HepG2 (cell line): ENCODE measurements around the gene ZNF526. TPM values are rescaled to one million over a fixed set of nuclear protein-coding genes. Genes with fewer than 3 reads are reported as not detected.
A peak's percentile ranks its signal among the peaks of the same experiment; 100 is the strongest.

Experiments
- CCAR2 ChIP-seq: fragments of 200-400 bp; formaldehyde crosslinking; optimal IDR thresholded peaks from 2 replicates; pipeline ENCODE3; 2018; ENCODE audit warnings: low read depth, mild to moderate bottlenecking, low read length, moderate library complexity
- ELF3 ChIP-seq: IDR thresholded peaks from 2 replicates; pipeline ENCODE4 v1.6.1; 2016; ENCODE audit warnings: missing genetic modification reagents, missing compliant biosample characterization
- JUNB ChIP-seq: sonication (generic); formaldehyde crosslinking; IDR thresholded peaks from 2 replicates; pipeline ENCODE4 v1.8.0; 2022; ENCODE audit warnings: missing genetic modification reagents, mild to moderate bottlenecking, borderline replicate concordance
- KLF11 ChIP-seq: IDR thresholded peaks from 2 replicates; pipeline ENCODE4 v1.6.1; 2016; ENCODE audit warnings: missing compliant biosample characterization
- NRL ChIP-seq: sonication (generic); formaldehyde crosslinking; IDR thresholded peaks from 2 replicates; pipeline ENCODE4 v1.5.0; 2020; ENCODE audit warnings: missing genetic modification reagents, mild to moderate bottlenecking, moderate library complexity, borderline replicate concordance
- RORA ChIP-seq: sonication (generic); formaldehyde crosslinking; IDR thresholded peaks from 2 replicates; pipeline ENCODE4 v1.5.0; 2020; ENCODE audit warnings: mild to moderate bottlenecking, missing genetic modification reagents, moderate library complexity
- SP140L ChIP-seq: sonication (generic); formaldehyde crosslinking; IDR thresholded peaks from 2 replicates; pipeline ENCODE4 v1.4.0; 2020; ENCODE audit warnings: missing genetic modification reagents, borderline replicate concordance
- SRSF4 ChIP-seq: fragments of 200-400 bp; formaldehyde crosslinking; IDR thresholded peaks from one replicate; pipeline ENCODE4 v1.6.1; 2018; ENCODE audit warnings: mild to moderate bottlenecking, low read depth, low read length, moderate library complexity; ENCODE audit not compliant: poor library complexity, severe bottlenecking
- TBP ChIP-seq: sonication (generic); formaldehyde crosslinking; IDR thresholded peaks from 2 replicates; pipeline ENCODE4 v1.5.0; 2020; ENCODE audit warnings: missing genetic modification reagents
- ZBTB40 ChIP-seq, 2 experiments: fragments of 450-650 bp in 1 of 2; sonication (generic) in 1 of 2; formaldehyde crosslinking in 1 of 2; IDR thresholded peaks; 2 replicates each; pipeline versions ENCODE4 v1.6.1 to v1.8.0; 2016 to 2022; ENCODE audit warnings: antibody characterized with exemption in 1 of 2, mild to moderate bottlenecking in 1 of 2, missing genetic modification reagents in 1 of 2
- ZNF652 ChIP-seq: IDR thresholded peaks from 2 replicates; pipeline ENCODE4 v1.6.1; 2016; ENCODE audit warnings: low read depth, borderline replicate concordance
- ZNF737 ChIP-seq: sonication (generic); formaldehyde crosslinking; IDR thresholded peaks from 2 replicates; pipeline ENCODE4 v1.5.0; 2020; ENCODE audit warnings: missing genetic modification reagents, mild to moderate bottlenecking, borderline replicate concordance
- ZSCAN12 ChIP-seq: sonication (generic); formaldehyde crosslinking; IDR thresholded peaks from 2 replicates; pipeline ENCODE4 v1.9.0; 2021; ENCODE audit warnings: mild to moderate bottlenecking, missing genetic modification reagents
- ZSCAN22 ChIP-seq: sonication (generic); formaldehyde crosslinking; IDR thresholded peaks from 2 replicates; pipeline ENCODE4 v1.4.0; 2020; ENCODE audit warnings: mild to moderate bottlenecking, missing genetic modification reagents
- polyA plus RNA-seq, 8 experiments: library from polyadenylated mRNA; depleted of rRNA in 3 of 8; stranded (reverse) in 7 of 8; unstranded in 1 of 8; fragments of >200 nt; fragmentation: Illumina TruSeq in 4 of 8; extraction: Trizol in 4 of 8; gene quantifications; 2 replicates each; pipeline versions ENCODE4 v1.2.1 to v1.2.3, GENCODE V29; 2011 to 2016; ENCODE audit warnings: low read depth in 4 of 8, missing spikeins in 1 of 8, mixed read lengths in 1 of 8; ENCODE audit not compliant: insufficient read depth in 1 of 8
- total RNA-seq, 5 experiments: library from RNA; depleted of rRNA; stranded (reverse); fragments of >200 nt; fragmentation: Illumina TruSeq; extraction: Trizol; gene quantifications; 2 replicates each; pipeline ENCODE4 v1.2.3, GENCODE V29; 2016; ENCODE audit warnings: low read depth in 1 of 5
- TF ChIP-seq, protein P1 (sequence below): sonication (generic); formaldehyde crosslinking; IDR thresholded peaks from 2 replicates; pipeline ENCODE4 v1.5.1; 2020; ENCODE audit warnings: mild to moderate bottlenecking, missing genetic modification reagents, borderline replicate concordance
- TF ChIP-seq, protein P2 (sequence below): sonication (generic); formaldehyde crosslinking; IDR thresholded peaks from 2 replicates; pipeline ENCODE4 v1.5.1; 2020; ENCODE audit warnings: missing genetic modification reagents, mild to moderate bottlenecking, borderline replicate concordance

ZNF526 gene
- total and polyA plus RNA-seq, 2 of the 13 experiments (the other 11 are each of a cell fraction or from before 2014, with no cell fraction given) = 3.3 to 8.4 TPM

DNA sequence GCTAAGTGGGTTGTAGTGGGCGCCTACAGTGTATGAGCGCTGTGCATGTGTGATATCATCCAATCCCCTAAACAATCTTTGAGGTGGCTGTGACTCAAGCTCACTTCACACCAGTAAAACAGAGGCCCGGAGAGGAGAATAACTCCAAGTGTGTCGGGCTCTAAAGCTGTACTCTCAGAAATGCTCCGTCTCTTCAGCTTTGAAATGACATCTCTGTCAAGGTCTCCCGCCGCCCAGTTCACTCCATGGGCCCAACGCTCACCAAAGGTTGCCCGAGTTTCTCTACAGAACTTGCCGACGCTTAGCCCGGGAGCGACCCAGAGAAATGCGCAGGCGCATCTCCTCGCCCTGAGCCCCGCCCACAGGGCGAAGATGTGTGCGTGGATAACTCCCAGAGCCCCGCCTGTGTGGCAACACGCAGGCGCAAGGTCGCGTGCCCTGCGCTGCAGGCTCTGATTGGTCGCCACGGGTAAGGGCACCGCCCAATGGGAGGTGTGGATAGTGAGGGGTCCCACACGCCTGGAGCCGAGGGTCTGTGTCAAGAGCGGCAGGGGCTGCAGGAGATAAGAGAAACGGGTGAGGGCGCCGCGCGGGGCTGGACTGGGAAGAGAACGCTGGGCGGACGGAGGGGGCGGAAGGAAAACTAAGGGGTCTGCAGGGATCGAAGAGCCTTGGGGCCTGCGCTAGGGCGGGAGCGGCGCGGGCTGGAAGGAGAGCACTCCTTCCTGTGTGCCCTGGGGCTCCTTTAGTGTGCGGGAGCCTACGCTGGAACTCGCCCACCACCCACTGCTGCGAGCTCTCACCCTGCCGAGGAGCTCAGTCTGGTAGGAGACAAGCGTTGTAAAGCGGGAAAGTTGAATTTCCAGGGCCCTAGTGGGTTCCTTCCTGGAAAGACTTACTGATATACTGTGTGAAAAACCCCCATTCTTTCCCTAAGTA lies at the start of gene ZNF526 (continued):
- TF ChIP-seq, protein P1, sequence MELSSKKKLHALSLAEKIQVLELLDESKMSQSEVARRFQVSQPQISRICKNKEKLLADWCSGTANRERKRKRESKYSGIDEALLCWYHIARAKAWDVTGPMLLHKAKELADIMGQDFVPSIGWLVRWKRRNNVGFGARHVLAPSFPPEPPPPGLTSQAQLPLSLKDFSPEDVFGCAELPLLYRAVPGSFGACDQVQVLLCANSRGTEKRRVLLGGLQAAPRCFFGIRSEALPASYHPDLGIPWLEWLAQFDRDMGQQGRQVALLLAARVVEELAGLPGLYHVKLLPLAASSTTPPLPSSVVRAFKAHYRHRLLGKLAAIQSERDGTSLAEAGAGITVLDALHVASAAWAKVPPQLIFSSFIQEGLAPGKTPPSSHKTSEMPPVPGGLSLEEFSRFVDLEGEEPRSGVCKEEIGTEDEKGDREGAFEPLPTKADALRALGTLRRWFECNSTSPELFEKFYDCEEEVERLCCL = 0 out of 2 replicates have a peak, but pooled peaks have one; percentile 65
- TF ChIP-seq SP140L (no peak), SRSF4 (no peak), CCAR2 (no peak), ELF3 (0 out of 2 replicates have a peak, but pooled peaks have one; percentile 41), ZBTB40 (IDR thresholded peaks at IDR 0.05) (no peak), ZBTB40 (CRISPR knock-in tag; IDR thresholded peaks at IDR 0.05) (no peak), RORA (CRISPR knock-in tag) (no peak), KLF11 (0 out of 2 replicates have a peak, but pooled peaks have one; percentile 52), ZNF737 (CRISPR knock-in tag) (no peak), TBP (CRISPR knock-in tag) (no peak), ZNF652 (CRISPR knock-in tag) (no peak), ZSCAN22 (CRISPR knock-in tag) (no peak), NRL (CRISPR knock-in tag) (peak; percentile 93), ZSCAN12 (CRISPR knock-in tag) (no peak), JUNB (peak; percentile 68)
- TF ChIP-seq, protein P2, sequence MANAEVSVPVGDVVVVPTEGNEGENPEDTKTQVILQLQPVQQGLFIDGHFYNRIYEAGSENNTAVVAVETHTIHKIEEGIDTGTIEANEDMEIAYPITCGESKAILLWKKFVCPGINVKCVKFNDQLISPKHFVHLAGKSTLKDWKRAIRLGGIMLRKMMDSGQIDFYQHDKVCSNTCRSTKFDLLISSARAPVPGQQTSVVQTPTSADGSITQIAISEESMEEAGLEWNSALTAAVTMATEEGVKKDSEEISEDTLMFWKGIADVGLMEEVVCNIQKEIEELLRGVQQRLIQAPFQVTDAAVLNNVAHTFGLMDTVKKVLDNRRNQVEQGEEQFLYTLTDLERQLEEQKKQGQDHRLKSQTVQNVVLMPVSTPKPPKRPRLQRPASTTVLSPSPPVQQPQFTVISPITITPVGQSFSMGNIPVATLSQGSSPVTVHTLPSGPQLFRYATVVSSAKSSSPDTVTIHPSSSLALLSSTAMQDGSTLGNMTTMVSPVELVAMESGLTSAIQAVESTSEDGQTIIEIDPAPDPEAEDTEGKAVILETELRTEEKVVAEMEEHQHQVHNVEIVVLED (CRISPR knock-in tag) = peak; percentile 79; the same call in 1 of the 2 replicates
